Naive thymus-derived CD4-positive, alpha-beta T cell (primary cell): ENCODE measurements around the gene PLPPR3. TPM values are rescaled to one million over a fixed set of nuclear protein-coding genes. Genes with fewer than 3 reads are reported as not detected.
A peak's percentile ranks its signal among the peaks of the same experiment; 100 is the strongest.

Source experiments
- ATAC-seq: fragments of 150-1000 bp; cut with Tn5 transposase; 2 replicates; pipeline ENCODE4 v1.10.0; 2021; ENCODE audit warnings: mild to moderate bottlenecking, moderate library complexity
- CTCF ChIA-PET: fragments of 350-600 bp; sonication (Branson Sonifier 250); formaldehyde crosslinking; loops from one replicate; lab custom pipeline; 2021; ENCODE audit warnings: antibody characterized with exemption; lab: Charles Lee
- POLR2A ChIA-PET: fragments of 350-600 bp; sonication (Branson Sonifier 250); formaldehyde crosslinking; loops from one replicate; lab custom pipeline; 2021; ENCODE audit warnings: antibody characterized with exemption, inconsistent platforms; lab: Charles Lee
- DNase-seq, 9 donors: peaks; one replicate each; pipeline versions ENCODE4 v3.0.0 to v3.0.0-alpha.2; 2020 to 2022; ENCODE audit warnings: mixed read lengths in 1 of 9
- H3K27ac ChIP-seq: one replicate; pipeline ENCODE4 v1.7.0; 2013; ENCODE audit warnings: mild to moderate bottlenecking, low read depth, low read length, moderate library complexity
- H3K27me3 ChIP-seq, 2 donors: one replicate each; pipeline ENCODE4 v1.7.0; 2013; ENCODE audit warnings: low read length in 2 of 2, mild to moderate bottlenecking in 2 of 2, moderate library complexity in 2 of 2; ENCODE audit not compliant: control insufficient read depth in 2 of 2, insufficient read depth in 2 of 2
- H3K36me3 ChIP-seq, 3 experiments: 1 replicate in 2 of 3; 2 replicates in 1 of 3; pipeline ENCODE4 v1.7.0; 2013; ENCODE audit warnings: low read length in 3 of 3, mild to moderate bottlenecking in 3 of 3, moderate library complexity in 1 of 3; ENCODE audit not compliant: insufficient read depth in 3 of 3, control insufficient read depth in 2 of 3
- H3K4me1 ChIP-seq, 2 donors: one replicate each; pipeline ENCODE4 v1.7.0; 2013; ENCODE audit warnings: low read length in 2 of 2, mild to moderate bottlenecking in 2 of 2, moderate library complexity in 1 of 2; ENCODE audit not compliant: control insufficient read depth in 2 of 2, insufficient read depth in 2 of 2
- H3K4me3 ChIP-seq: 2 replicates; pipeline ENCODE4 v1.7.0; 2013; ENCODE audit warnings: mild to moderate bottlenecking, low read length
- H3K9me3 ChIP-seq, 3 experiments: 1 replicate in 2 of 3; 2 replicates in 1 of 3; pipeline ENCODE4 v1.7.0; 2013; ENCODE audit warnings: low read length in 3 of 3; ENCODE audit not compliant: control insufficient read depth in 2 of 3
- H3K27ac Mint-ChIP-seq, 9 donors: one replicate each; pipeline ENCODE4 v1.8.0; 2020 to 2022; ENCODE audit warnings: mixed read lengths in 9 of 9, mild to moderate bottlenecking in 8 of 9, moderate library complexity in 5 of 9, inconsistent platforms in 2 of 9
- H3K27me3 Mint-ChIP-seq, 5 donors: one replicate each; pipeline ENCODE4 v1.8.0; 2021 to 2022; ENCODE audit warnings: mixed read lengths in 5 of 5, mild to moderate bottlenecking in 1 of 5
- H3K36me3 Mint-ChIP-seq, 5 donors: one replicate each; pipeline ENCODE4 v1.8.0; 2020 to 2022; ENCODE audit warnings: mixed read lengths in 5 of 5, mild to moderate bottlenecking in 3 of 5, inconsistent platforms in 1 of 5
- H3K4me1 Mint-ChIP-seq, 7 donors: one replicate each; pipeline ENCODE4 v1.8.0; 2020 to 2022; ENCODE audit warnings: mixed read lengths in 7 of 7, mild to moderate bottlenecking in 3 of 7, inconsistent platforms in 1 of 7
- H3K4me3 Mint-ChIP-seq, 10 donors: one replicate each; pipeline ENCODE4 v1.8.0; 2020 to 2022; ENCODE audit warnings: mild to moderate bottlenecking in 10 of 10, mixed read lengths in 10 of 10, moderate library complexity in 6 of 10, inconsistent platforms in 2 of 10
- H3K9me3 Mint-ChIP-seq, 11 donors: one replicate each; pipeline ENCODE4 v1.8.0; 2020 to 2022; ENCODE audit warnings: mixed read lengths in 11 of 11, mild to moderate bottlenecking in 4 of 11, inconsistent platforms in 1 of 11, moderate library complexity in 1 of 11
- intact Hi-C, 2 donors: fragments of 100-400 bp; cut with micrococcal nuclease; formaldehyde crosslinking; loops; one replicate each; pipeline ENCODE4 v1.15.1; 2023
- polyA plus RNA-seq, 2 donors: library from polyadenylated mRNA; unstranded; fragments of 300-500 nt; fragmentation: Illumina TruSeq; gene quantifications; one replicate each; pipeline ENCODE4 v1.2.3, GENCODE V29; 2021
- total RNA-seq, 6 experiments: library from RNA in 5 of 6; stranded (reverse) in 5 of 6; gene quantifications; 1 replicate in 5 of 6; 2 replicates in 1 of 6; pipeline ENCODE4 v1.2.3 and lab custom pipeline; 2021 to 2026

The PLPPR3 gene
- total and polyA plus RNA-seq, 7 experiments from 2014 or later = not detected

- ATAC-seq (no peak), DNase-seq (peak in 3 of 9 donors; percentile 30 to 51 (median 45))
- peaks cover 0 to 20% (median 0%) of the 10 kb centered on the region in 5 donors for H3K36me3 Mint-ChIP-seq
- Histone ChIP-seq H3K36me3 (peaks cover 0 to 26% (median 1%) of the 10 kb centered on the region in 3 experiments), H3K4me3 (peak overlapping the region; percentile 78), H3K27me3 (no peaks in the 10 kb centered on the region), H3K4me1 (peaks cover 38 to 46% of the 10 kb centered on the region in 2 donors), H3K9me3 (no peaks in the 10 kb centered on the region), H3K27ac (peak overlapping the region; percentile 78)
- peaks cover 0 to 2% (median 0%) of the 10 kb centered on the region in 5 donors for H3K27me3 Mint-ChIP-seq
- peak overlapping the region; percentile 73 to 93 (median 91) for H3K4me3 Mint-ChIP-seq
- peak overlapping the region; percentile 86 to 97 (median 92) for H3K27ac Mint-ChIP-seq
- ChIA-PET CTCF (no interaction called here), POLR2A (interaction anchor here (1.0 to 1.5 kb wide), 4 partner anchors 21 to 468 kb away, joined by 3 read pairs; no protein-coding TSS in a partner anchor)
- peaks cover 0 to 4% (median 0%) of the 10 kb centered on the region in 11 donors for H3K9me3 Mint-ChIP-seq
- peaks cover 34 to 52% (median 40%) of the 10 kb centered on the region in 7 donors for H3K4me1 Mint-ChIP-seq
- intact Hi-C loops = loop anchor here (5.0 to 10.0 kb wide), 3 partner anchors 446 to 854 kb away; partner anchors contain the start of genes ATP5F1D (in 1 of the 2), CIRBP (in 1 of the 2), MIDN (in 1 of the 2) and TCF3 (in 1 of the 2)
Measured at GRCh38 chr19:798415-799075, 23.2 kb downstream of the PLPPR3 start.

GRCh38 chr19:797528-798414 lies 24.0 kb downstream of the PLPPR3 start:
- DNase-seq (peak; percentile 78 to 96 (median 89)), ATAC-seq (peak; percentile 46)
- Mint-ChIP-seq H3K4me1 (peaks cover 33 to 44% (median 39%) of the 10 kb centered on the region in 7 donors), H3K27ac (peak overlapping the region; percentile 85 to 97 (median 92)), H3K36me3 (peaks cover 0 to 18% (median 0%) of the 10 kb centered on the region in 5 donors), H3K27me3 (peaks cover 0 to 2% (median 0%) of the 10 kb centered on the region in 5 donors), H3K9me3 (peaks cover 0 to 4% (median 0%) of the 10 kb centered on the region in 11 donors), H3K4me3 (peak overlapping the region; percentile 86 to 96 (median 92))
- intact Hi-C loops = loop anchor here (1.0 to 10.0 kb wide), 20 partner anchors 27 to 855 kb away; partner anchors contain the start of genes BSG (in 2 of the 2), DAZAP1 (in 2 of the 2), POLRMT (in 2 of the 2) and RNF126 (in 2 of the 2)
- ChIA-PET CTCF (no interaction called here), POLR2A (interaction anchor here (1.0 to 1.5 kb wide), 6 partner anchors 22 to 469 kb away, joined by 3 to 4 read pairs (median 3); no protein-coding TSS in a partner anchor)
- peak overlapping the region; percentile 78 for H3K4me3 ChIP-seq
- no peaks in the 10 kb centered on the region for H3K9me3 ChIP-seq
- peaks cover 37 to 39% of the 10 kb centered on the region in 2 donors for H3K4me1 ChIP-seq
- H3K36me3 ChIP-seq = peaks cover 0 to 18% (median 0%) of the 10 kb centered on the region in 3 experiments
- no peaks in the 10 kb centered on the region for H3K27me3 ChIP-seq
- H3K27ac ChIP-seq = peak overlapping the region; percentile 78

GRCh38 chr19:796692-797527 lies 24.8 kb downstream of the PLPPR3 start, which contains the start of gene PTBP1:
Gene PTBP1 (plus strand): TSS chr19:797452. CDS start chr19:797498, 46 bp downstream.
- Histone ChIP-seq H3K4me3 (peak within 1 kb of the TSS; percentile 78), H3K27me3 (no peaks in the 10 kb centered on the region), H3K9me3 (no peaks in the 10 kb centered on the region), H3K36me3 (peaks cover 0 to 11% (median 0%) of the 10 kb centered on the region in 3 experiments), H3K4me1 (peaks cover 29 to 31% of the 10 kb centered on the region in 2 donors), H3K27ac (peak within 1 kb of the TSS; percentile 78)
- intact Hi-C loops = loop anchor here (1.0 to 10.0 kb wide), 20 partner anchors 26 to 855 kb away; partner anchors contain the start of genes BSG (in 2 of the 2), DAZAP1 (in 2 of the 2), POLRMT (in 2 of the 2) and RNF126 (in 2 of the 2)
- POLR2A ChIA-PET = interaction anchor here (0.6 to 1.4 kb wide), 5 partner anchors 76 to 136 kb away, joined by 3 to 4 read pairs (median 3); no protein-coding TSS in a partner anchor
- Mint-ChIP-seq H3K27ac (peak within 1 kb of the TSS; percentile 85 to 97 (median 92)), H3K27me3 (peaks cover 0 to 2% (median 0%) of the 10 kb centered on the region in 5 donors), H3K4me3 (peak within 1 kb of the TSS; percentile 86 to 97 (median 94)), H3K9me3 (peaks cover 0 to 4% (median 0%) of the 10 kb centered on the region in 11 donors), H3K4me1 (peaks cover 26 to 36% (median 32%) of the 10 kb centered on the region in 7 donors), H3K36me3 (peaks cover 0 to 18% (median 0%) of the 10 kb centered on the region in 5 donors)
- DNase-seq (peak; percentile 94 to 100 (median 100)), ATAC-seq (peak; percentile 91)
- CTCF ChIA-PET = no interaction called here

DNA sequence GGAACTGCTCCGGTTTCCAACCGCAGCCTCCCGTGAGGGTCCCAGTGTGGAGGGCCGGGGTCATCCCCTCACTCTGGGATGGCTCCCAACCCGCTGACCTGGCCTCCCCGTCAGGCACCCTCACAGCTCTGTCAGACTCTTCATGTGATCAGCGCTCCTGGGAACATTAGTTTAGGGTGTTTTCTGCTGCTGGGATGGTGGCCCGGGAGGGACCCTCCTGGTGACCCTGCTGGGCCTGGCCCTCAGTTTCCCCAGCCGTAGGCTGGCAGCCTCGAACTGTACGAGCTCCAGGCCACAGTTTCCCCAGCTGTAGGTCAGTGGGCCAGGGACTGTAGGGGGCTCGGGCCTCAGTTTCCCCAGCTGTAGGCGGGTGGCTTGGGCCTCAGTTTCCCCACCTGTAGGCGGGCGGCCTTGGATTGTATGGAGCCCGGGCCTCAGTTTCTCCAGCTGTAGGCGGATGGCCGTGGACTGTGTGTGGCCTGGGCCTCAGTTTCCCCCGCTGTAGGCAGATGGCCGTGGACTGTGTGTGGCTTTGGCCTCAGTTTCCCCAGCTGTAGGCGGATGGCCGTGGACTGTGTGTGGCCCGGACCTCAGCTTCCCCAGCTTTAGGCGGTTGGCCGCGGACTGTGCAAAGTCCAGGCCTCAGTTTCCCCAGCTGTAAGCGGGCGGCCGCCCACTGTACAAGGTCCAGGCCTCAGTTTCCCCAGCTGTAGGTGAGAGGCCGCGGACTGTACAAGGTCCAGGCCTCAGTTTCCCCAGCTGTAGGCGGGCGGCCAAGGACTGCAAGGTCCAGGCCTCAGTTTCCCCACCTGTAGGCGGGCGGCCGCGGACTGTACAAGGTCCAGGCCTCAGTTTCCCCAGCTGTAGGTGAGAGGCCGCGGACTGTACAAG lies 25.8 kb downstream of the PLPPR3 start:
- H3K27ac ChIP-seq = peak overlapping the region; percentile 71
- H3K27ac Mint-ChIP-seq = no peak overlapping the region
- no peaks in the 10 kb centered on the region for H3K9me3 ChIP-seq
- H3K4me3 Mint-ChIP-seq = peak overlapping the region in 6 of 10 donors; percentile 3 to 93 (median 88)
- H3K27me3 ChIP-seq = no peaks in the 10 kb centered on the region
- intact Hi-C loops = loop anchor here (2.0 to 10.0 kb wide), 10 partner anchors 25 to 856 kb away; partner anchors contain the start of genes ATP5F1D (in 1 of the 2), CIRBP (in 1 of the 2), DAZAP1 (in 1 of the 2) and MIDN (in 1 of the 2)
- H3K36me3 ChIP-seq = peaks cover 0 to 7% (median 0%) of the 10 kb centered on the region in 3 experiments
- DNase-seq (no peak), ATAC-seq (no peak)
- CTCF ChIA-PET = no interaction called here
- H3K4me3 ChIP-seq = peak overlapping the region; percentile 72
- H3K4me1 ChIP-seq = peaks cover 19 to 21% of the 10 kb centered on the region in 2 donors
- H3K4me1 Mint-ChIP-seq = peaks cover 18 to 27% (median 23%) of the 10 kb centered on the region in 7 donors
- H3K27me3 Mint-ChIP-seq = peaks cover 0 to 2% (median 0%) of the 10 kb centered on the region in 5 donors
- POLR2A ChIA-PET = interaction anchor here (0.6 to 1.3 kb wide), 3 partner anchors 91 to 241 kb away, joined by 3 to 4 read pairs (median 3); no protein-coding TSS in a partner anchor
- H3K36me3 Mint-ChIP-seq = peaks cover 0 to 17% (median 0%) of the 10 kb centered on the region in 5 donors
- peaks cover 0 to 4% (median 0%) of the 10 kb centered on the region in 11 donors for H3K9me3 Mint-ChIP-seq
